Epithelial cell of proximal tubule (primary cell): Measurements from ENCODE around the gene TMEM87A. TPM values are rescaled to one million over a fixed set of nuclear protein-coding genes. Genes with fewer than 3 reads are reported as not detected.
"Not testable (repeated sequence)": the region's sequence is repeated elsewhere in the genome, so short reads cannot be mapped to it uniquely, and the experiment has no call there.

ENCODE experiments used
- DNase-seq: peaks from one replicate; pipeline ENCODE4 v3.0.0-alpha.2; 2011; ENCODE audit warnings: low read depth
- H3K4me3 ChIP-seq: 2 replicates; pipeline ENCODE4 v1.5.1; 2011; ENCODE audit warnings: low read depth, mild to moderate bottlenecking, low read length
- CTCF ChIP-seq: conservative IDR thresholded peaks from 2 replicates; pipeline ENCODE4 v1.5.1; 2012; ENCODE audit warnings: low read depth, mild to moderate bottlenecking, low read length
- total RNA-seq: library from RNA; depleted of rRNA; stranded (reverse); fragments of >200 nt; gene quantifications from 2 replicates; pipeline ENCODE4 v1.2.3, GENCODE V29; 2015

Gene TMEM87A
- total RNA-seq, 1 donor from 2014 or later: 31.1 TPM

GRCh38 chr15:42233107-42233506, 40.1 kb downstream of the TMEM87A start:
- no peak overlapping the region for H3K4me3 ChIP-seq
- no peak for DNase-seq
- TF ChIP-seq CTCF: no peak

- no peak overlapping the region for H3K4me3 ChIP-seq
- no peak for DNase-seq
- TF ChIP-seq CTCF: no peak
Observed at GRCh38 chr15:42232606-42233005, 40.6 kb downstream of the TMEM87A start.

DNA sequence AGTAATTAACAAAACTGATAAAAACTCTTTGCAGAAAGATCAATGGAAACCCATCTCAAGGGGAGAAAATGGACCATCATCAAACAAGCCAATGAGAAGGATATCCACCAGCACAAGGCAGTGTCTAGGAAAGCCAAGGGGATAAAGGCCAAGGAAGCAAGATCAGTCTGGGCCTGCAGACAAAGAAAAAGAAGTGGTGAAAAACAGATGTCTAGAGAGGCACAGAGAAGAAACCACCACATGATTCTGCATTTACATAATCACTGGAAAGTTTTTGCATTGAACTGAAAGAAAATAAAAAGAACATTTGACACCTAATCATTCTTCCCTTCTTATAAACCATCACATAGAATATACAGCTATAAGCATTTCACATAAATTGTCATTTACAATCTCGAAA, 42.1 kb downstream of the TMEM87A start:
- DNase-seq: no peak
- no peak overlapping the region for H3K4me3 ChIP-seq
- TF ChIP-seq CTCF: no peak

- DNase-seq: not testable (repeated sequence)
Observed at GRCh38 chr15:42228981-42229380, 44.3 kb downstream of the TMEM87A start.

DNA sequence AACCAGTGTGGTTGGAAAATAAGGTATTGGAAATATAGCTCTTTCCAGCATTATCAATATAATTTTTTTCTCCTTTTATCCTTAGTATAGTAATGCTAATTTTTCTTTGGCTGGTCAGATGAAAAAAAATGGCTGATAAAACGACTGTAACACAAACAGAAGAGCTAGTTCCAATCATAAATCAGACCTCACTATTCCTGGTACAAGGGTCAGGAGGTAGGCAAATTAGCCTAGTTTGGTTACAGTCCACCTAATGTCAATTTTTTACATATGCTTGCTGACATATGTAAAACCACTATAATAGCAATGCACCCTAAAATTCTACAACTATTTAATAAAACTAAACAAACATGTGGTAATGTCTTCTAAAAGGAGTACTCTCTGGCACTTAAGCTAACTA, 45.2 kb downstream of the TMEM87A start:
- no peak overlapping the region for H3K4me3 ChIP-seq
- no peak for DNase-seq
- no peak for TF ChIP-seq CTCF

More at GRCh38 chr15:42228981-42229380, 44.3 kb downstream of the TMEM87A start:
- H3K4me3 ChIP-seq: not testable (repeated sequence)

DNA sequence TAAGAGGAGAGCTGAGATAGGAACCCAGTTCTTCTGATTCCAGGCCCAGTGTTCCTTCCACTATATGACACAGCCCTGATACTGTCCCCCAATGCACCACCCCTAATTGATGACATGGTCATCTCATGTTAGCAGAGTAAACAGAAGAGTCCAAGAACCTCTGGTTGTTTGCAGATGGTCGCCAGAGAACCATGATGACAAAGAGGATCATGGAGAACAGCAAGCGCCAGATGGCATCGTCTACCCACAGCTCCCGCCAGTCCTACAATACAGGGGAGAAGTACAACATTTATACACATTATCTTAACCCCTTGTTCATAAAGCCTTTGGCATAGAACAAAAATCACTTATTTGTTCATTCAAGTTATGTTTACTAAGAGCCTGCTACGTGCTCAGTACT, 46.6 kb downstream of the TMEM87A start:
- no peak for DNase-seq
- H3K4me3 ChIP-seq: no peak overlapping the region
- TF ChIP-seq CTCF: no peak

DNA sequence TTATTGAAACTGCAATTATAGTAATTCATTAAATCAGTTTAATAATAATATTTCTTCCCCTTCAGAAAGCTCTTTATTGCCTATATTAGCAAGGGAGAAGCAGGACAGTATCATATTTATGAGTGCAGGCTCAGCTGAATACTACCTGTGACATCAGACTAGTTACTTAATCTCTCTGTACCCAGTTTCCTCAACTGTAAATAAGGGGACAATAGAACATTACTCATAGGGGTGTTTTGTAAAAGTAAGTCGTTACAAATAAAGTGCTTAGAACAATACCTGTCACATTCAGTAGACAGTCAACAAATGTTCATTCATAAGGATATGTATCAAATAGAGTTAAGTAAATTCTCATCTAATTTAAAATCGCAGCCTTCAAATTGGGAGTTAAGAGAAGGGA, 53.0 kb downstream of the TMEM87A start:
- no peak for DNase-seq
- TF ChIP-seq CTCF: no peak
- no peak overlapping the region for H3K4me3 ChIP-seq
